Transverse colon (tissue), 4 donors: ENCODE data around the gene WDR72. TPM values are rescaled to one million over a fixed set of nuclear protein-coding genes. Genes with fewer than 3 reads are reported as not detected.

ENCODE experiments used
- DNase-seq: peaks from one replicate; pipeline ENCODE4 v3.0.0-alpha.2; 2019
- H3K27ac ChIP-seq, 4 donors: fragments of 200-600 bp; sonication (generic); 2 replicates each; pipeline ENCODE4 v1.5.1; 2016 to 2018; ENCODE audit warnings: inconsistent platforms in 4 of 4
- H3K27me3 ChIP-seq: fragments of 200-600 bp; sonication (generic); 2 replicates; pipeline ENCODE4 v1.5.1; 2017; ENCODE audit warnings: inconsistent platforms
- H3K36me3 ChIP-seq, 4 donors: fragments of 200-600 bp; sonication (generic); 2 replicates each; pipeline ENCODE4 v1.5.1; 2017 to 2019; ENCODE audit warnings: inconsistent platforms in 4 of 4
- H3K4me1 ChIP-seq, 4 donors: fragments of 200-600 bp; sonication (generic); 2 replicates each; pipeline ENCODE4 v1.5.1; 2017 to 2020; ENCODE audit warnings: inconsistent platforms in 4 of 4
- H3K4me3 ChIP-seq, 4 donors: fragments of 200-600 bp; sonication (generic); 1 replicate in 1 of 4; 2 replicates in 3 of 4; pipeline versions ENCODE4 v1.5.1 to v1.6.1; 2017 to 2019; ENCODE audit warnings: inconsistent platforms in 4 of 4
- H3K9me3 ChIP-seq, 2 donors: fragments of 200-600 bp; sonication (generic); 2 replicates each; pipeline ENCODE4 v1.5.1; 2017 to 2019; ENCODE audit warnings: inconsistent platforms in 2 of 2
- CTCF ChIP-seq, 5 experiments: fragments of 200-600 bp in 3 of 5; fragments of 450-650 bp in 2 of 5; sonication (generic) in 3 of 5; IDR thresholded peaks; 1 replicate in 2 of 5; 2 replicates in 3 of 5; pipeline ENCODE4 v1.5.1; 2016 to 2017; ENCODE audit warnings: antibody characterized with exemption in 5 of 5, inconsistent platforms in 3 of 5, mild to moderate bottlenecking in 2 of 5, moderate library complexity in 1 of 5
- EP300 ChIP-seq: sonication (generic); formaldehyde crosslinking; IDR thresholded peaks from one replicate; pipeline ENCODE4 v1.6.1; 2017; ENCODE audit warnings: antibody characterized with exemption, low read depth
- POLR2A ChIP-seq: fragments of 450-650 bp; IDR thresholded peaks from one replicate; pipeline ENCODE4 v1.6.1; 2016; ENCODE audit warnings: antibody characterized with exemption, mild to moderate bottlenecking, moderate library complexity
- POLR2AphosphoS5 ChIP-seq, 3 donors: sonication (generic); formaldehyde crosslinking; IDR thresholded peaks; one replicate each; pipeline ENCODE4 v1.6.1; 2016; ENCODE audit warnings: antibody characterized with exemption in 3 of 3
- WGBS, 2 donors: methylation state at CpG; one replicate each; pipeline ENCODE4 v1.1.5; 2018; ENCODE audit warnings: low coverage in 1 of 2; 5-methylcytosine and 5-hydroxymethylcytosine counted together
- in situ Hi-C, 4 donors: fragments of 200-750 bp; cut with MboI; loops; one replicate each; pipeline versions ENCODE4 v1.15.0 to v1.15.1; 2017; ENCODE audit warnings: low sequenced_read_pairs in 3 of 4, low pct_ligation_motif_present in 1 of 4, low pct_unique_long_range_greater_than_20kb in 1 of 4
- intact Hi-C: fragments of 100-400 bp; cut with DNase I; formaldehyde crosslinking; loops from one replicate; pipeline ENCODE4 v1.15.1; 2023; ENCODE audit warnings: low total_unique reads
- total RNA-seq, 4 donors: library from RNA; depleted of rRNA; stranded (reverse); fragments of >200 nt; gene quantifications; one replicate each; pipeline ENCODE4 v1.1.0, GENCODE V29; 2016

WDR72 gene
- total RNA-seq, 4 donors from 2014 or later, result 0.14 to 0.16 TPM; not detected in 2

- no peak overlapping the region for H3K4me3 ChIP-seq
- no peaks in the 10 kb centered on the region for H3K36me3 ChIP-seq
- in situ Hi-C loops (no loop called here), intact Hi-C loops (no loop called here)
- WGBS, 2 donors, result 20 to 44% methylated on average over 1 of the region's 1 CpG
- TF ChIP-seq POLR2A (no peak), POLR2AphosphoS5 (IDR thresholded peaks at IDR 0.05) (no peak), CTCF (IDR thresholded peaks at IDR 0.05) (no peak), EP300 (no peak)
- H3K9me3 ChIP-seq, result no peaks in the 10 kb centered on the region
- no peak overlapping the region for H3K27ac ChIP-seq
- DNase-seq, result no peak
- H3K27me3 ChIP-seq, result no peaks in the 10 kb centered on the region
- H3K4me1 ChIP-seq, result no peaks in the 10 kb centered on the region
Observed at GRCh38 chr15:53525894-53526293, 233.6 kb downstream of the WDR72 start.

GRCh38 chr15:53522991-53523390 is 236.5 kb downstream of the WDR72 start:
- Histone ChIP-seq H3K9me3 (no peaks in the 10 kb centered on the region), H3K4me3 (no peak overlapping the region), H3K27me3 (no peaks in the 10 kb centered on the region), H3K27ac (no peak overlapping the region), H3K4me1 (no peaks in the 10 kb centered on the region), H3K36me3 (no peaks in the 10 kb centered on the region)
- TF ChIP-seq CTCF (IDR thresholded peaks at IDR 0.05), result no peak
- no peak for TF ChIP-seq EP300
- intact Hi-C loops (no loop called here), in situ Hi-C loops (no loop called here)
- WGBS, 2 donors, result 47 to 71% methylated on average over 3 of the region's 3 CpGs
- DNase-seq, result no peak

GRCh38 chr15:53520996-53521395 is 238.5 kb downstream of the WDR72 start:
- no peak for DNase-seq
- no peaks in the 10 kb centered on the region for H3K36me3 ChIP-seq
- H3K4me3 ChIP-seq, result no peak overlapping the region
- intact Hi-C loops, result no loop called here
- H3K27ac ChIP-seq, result no peak overlapping the region
- in situ Hi-C loops, result no loop called here
- 28% methylated on average over 2 of the region's 2 CpGs for WGBS, 2 donors
- no peaks in the 10 kb centered on the region for H3K27me3 ChIP-seq
- no peaks in the 10 kb centered on the region for H3K4me1 ChIP-seq
- H3K9me3 ChIP-seq, result no peaks in the 10 kb centered on the region
- TF ChIP-seq CTCF (IDR thresholded peaks at IDR 0.05), result no peak

GRCh38 chr15:53513431-53513830 is 246.0 kb downstream of the WDR72 start:
- no peaks in the 10 kb centered on the region for H3K27me3 ChIP-seq
- no peak for DNase-seq
- no peak overlapping the region for H3K4me3 ChIP-seq
- intact Hi-C loops, result no loop called here
- H3K27ac ChIP-seq, result no peak overlapping the region
- H3K9me3 ChIP-seq, result no peaks in the 10 kb centered on the region
- no peaks in the 10 kb centered on the region for H3K4me1 ChIP-seq
- H3K36me3 ChIP-seq, result no peaks in the 10 kb centered on the region
- TF ChIP-seq EP300, result no peak
- TF ChIP-seq CTCF (IDR thresholded peaks at IDR 0.05), result no peak
- no peak for TF ChIP-seq POLR2A
- no peak for TF ChIP-seq POLR2AphosphoS5 (IDR thresholded peaks at IDR 0.05)
- in situ Hi-C loops, result no loop called here
- 88 to 92% methylated on average over 2 to 3 of the region's 3 CpGs for WGBS, 2 donors
